ENCODE data around the gene NUDT14.

Gene NUDT14

GRCh38 chr14:105214324-105214915 is 33.3 kb upstream of the NUDT14 start:
- no peak for DNase-seq
- H3K27ac Mint-ChIP-seq, result no peak overlapping the region
- peaks cover 2% of the 10 kb centered on the region for H3K27me3 Mint-ChIP-seq (ENCODE audit: low read depth, poor library complexity)
- no peaks in the 10 kb centered on the region for H3K9me3 Mint-ChIP-seq
- peaks cover 4% of the 10 kb centered on the region for H3K4me1 Mint-ChIP-seq
- H3K36me3 Mint-ChIP-seq (ENCODE audit: low read depth), result peaks cover 9% of the 10 kb centered on the region
- TF ChIP-seq CTCF (IDR thresholded peaks at IDR 0.05), result no peak
- no peak overlapping the region for H3K4me3 Mint-ChIP-seq

- Mint-ChIP-seq H3K27me3 (ENCODE audit: low read depth, poor library complexity) (peaks cover 2% of the 10 kb centered on the region), H3K4me1 (peaks cover 4% of the 10 kb centered on the region), H3K27ac (peak overlapping the region; percentile 25), H3K4me3 (no peak overlapping the region), H3K9me3 (no peaks in the 10 kb centered on the region), H3K36me3 (ENCODE audit: low read depth) (peaks cover 9% of the 10 kb centered on the region)
- no peak for TF ChIP-seq CTCF (IDR thresholded peaks at IDR 0.05)
- no peak for DNase-seq
These were observed 32.2 kb upstream of the NUDT14 start for GRCh38 chr14:105213361-105213760.

GRCh38 chr14:105212541-105213300 is 31.6 kb upstream of the NUDT14 start:
- H3K27ac Mint-ChIP-seq, result peak overlapping the region; percentile 32
- peaks cover 2% of the 10 kb centered on the region for H3K27me3 Mint-ChIP-seq (ENCODE audit: low read depth, poor library complexity)
- H3K4me1 Mint-ChIP-seq, result peaks cover 4% of the 10 kb centered on the region
- H3K36me3 Mint-ChIP-seq (ENCODE audit: low read depth), result peaks cover 9% of the 10 kb centered on the region
- no peak for TF ChIP-seq CTCF (IDR thresholded peaks at IDR 0.05)
- H3K9me3 Mint-ChIP-seq, result no peaks in the 10 kb centered on the region
- H3K4me3 Mint-ChIP-seq, result no peak overlapping the region
- DNase-seq, result no peak

DNA sequence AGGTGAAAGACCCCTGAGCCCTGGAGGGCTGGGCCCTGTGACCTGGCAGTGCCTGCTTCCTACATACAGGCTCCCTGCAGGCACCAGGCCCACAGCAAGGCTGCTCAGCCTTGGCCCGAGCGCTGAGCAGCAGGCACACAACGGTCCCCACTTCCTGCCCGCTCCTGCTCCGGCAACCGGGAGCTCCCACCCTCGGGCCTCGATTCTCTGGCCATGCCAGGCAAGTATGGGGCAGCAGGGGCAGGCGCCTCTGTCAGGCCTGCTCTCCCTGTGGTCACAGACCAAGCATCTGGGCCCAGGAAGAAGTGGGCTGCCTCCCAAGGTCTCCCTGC is 30.6 kb upstream of the NUDT14 start:
- H3K27ac Mint-ChIP-seq, result no peak overlapping the region
- H3K36me3 Mint-ChIP-seq (ENCODE audit: low read depth), result peaks cover 9% of the 10 kb centered on the region
- peaks cover 2% of the 10 kb centered on the region for H3K27me3 Mint-ChIP-seq (ENCODE audit: low read depth, poor library complexity)
- no peaks in the 10 kb centered on the region for H3K9me3 Mint-ChIP-seq
- H3K4me3 Mint-ChIP-seq, result no peak overlapping the region
- H3K4me1 Mint-ChIP-seq, result peaks cover 4% of the 10 kb centered on the region
- DNase-seq, result no peak
- TF ChIP-seq CTCF (IDR thresholded peaks at IDR 0.05), result no peak

- Mint-ChIP-seq H3K4me3 (no peak overlapping the region), H3K27me3 (ENCODE audit: low read depth, poor library complexity) (peaks cover 2% of the 10 kb centered on the region), H3K4me1 (peaks cover 4% of the 10 kb centered on the region), H3K36me3 (ENCODE audit: low read depth) (peaks cover 9% of the 10 kb centered on the region), H3K9me3 (no peaks in the 10 kb centered on the region), H3K27ac (no peak overlapping the region)
- no peak for DNase-seq
- no peak for TF ChIP-seq CTCF (IDR thresholded peaks at IDR 0.05)
These were observed 30.1 kb upstream of the NUDT14 start for GRCh38 chr14:105211086-105211757.
